Tibial artery (tissue), 4 donors: ENCODE results near the gene FBN3.

ENCODE experiments used
- DNase-seq, 2 donors: peaks; one replicate each; pipeline ENCODE4 v3.0.0-alpha.2; 2019
- H3K27ac ChIP-seq, 2 donors: fragments of 200-600 bp; sonication (generic) in 1 of 2; 1 replicate in 1 of 2; 2 replicates in 1 of 2; pipeline ENCODE4 v1.5.1; 2018 to 2019; ENCODE audit warnings: mild to moderate bottlenecking in 1 of 2
- H3K27me3 ChIP-seq, 2 donors: fragments of 200-600 bp; sonication (generic) in 1 of 2; one replicate each; pipeline versions ENCODE4 v1.5.1 to v1.6.0; 2016 to 2019
- H3K36me3 ChIP-seq, 3 donors: fragments of 200-600 bp; sonication (generic) in 2 of 3; one replicate each; pipeline ENCODE4 v1.5.1; 2016 to 2019; ENCODE audit warnings: mild to moderate bottlenecking in 2 of 3
- H3K4me1 ChIP-seq, 4 donors: fragments of 200-600 bp; sonication (generic) in 2 of 4; 1 replicate in 3 of 4; 2 replicates in 1 of 4; pipeline ENCODE4 v1.5.1; 2016 to 2019
- H3K4me3 ChIP-seq, 2 donors: fragments of 200-600 bp; sonication (generic) in 1 of 2; 1 replicate in 1 of 2; 2 replicates in 1 of 2; pipeline ENCODE4 v1.5.1; 2018 to 2019; ENCODE audit warnings: mild to moderate bottlenecking in 2 of 2
- H3K9me3 ChIP-seq, 3 donors: fragments of 200-600 bp; sonication (generic) in 1 of 3; one replicate each; pipeline ENCODE4 v1.5.1; 2016 to 2019
- CTCF ChIP-seq, 2 experiments: fragments of 200-600 bp in 1 of 2; fragments of 450-650 bp in 1 of 2; IDR thresholded peaks; one replicate each; pipeline ENCODE4 v1.5.1; 2017 to 2019; ENCODE audit warnings: antibody characterized with exemption in 2 of 2, mild to moderate bottlenecking in 1 of 2, moderate library complexity in 1 of 2
- intact Hi-C: fragments of 100-400 bp; cut with DNase I; formaldehyde crosslinking; loops from one replicate; pipeline ENCODE4 v1.15.0; 2023; ENCODE audit warnings: low total_unique reads

The FBN3 gene

GRCh38 chr19:8093740-8094139, 55.7 kb downstream of the FBN3 start:
- no peak overlapping the region for H3K4me3 ChIP-seq
- no peak for TF ChIP-seq CTCF (IDR thresholded peaks at IDR 0.05)
- DNase-seq, result no peak
- H3K4me1 ChIP-seq, result no peaks in the 10 kb centered on the region
- no peak overlapping the region for H3K27ac ChIP-seq
- intact Hi-C loops, result no loop called here
- H3K27me3 ChIP-seq, result peaks cover 0 to 5% of the 10 kb centered on the region in 2 donors
- peaks cover 0 to 12% (median 0%) of the 10 kb centered on the region in 3 donors for H3K36me3 ChIP-seq
- H3K9me3 ChIP-seq, result peaks cover 17 to 50% (median 38%) of the 10 kb centered on the region in 3 donors

GRCh38 chr19:8090950-8091349, 58.4 kb downstream of the FBN3 start:
- TF ChIP-seq CTCF (IDR thresholded peaks at IDR 0.05), result no peak
- Histone ChIP-seq H3K36me3 (peaks cover 0 to 10% (median 0%) of the 10 kb centered on the region in 3 donors), H3K27me3 (peaks cover 0 to 8% of the 10 kb centered on the region in 2 donors), H3K4me1 (no peaks in the 10 kb centered on the region), H3K27ac (no peak overlapping the region), H3K4me3 (no peak overlapping the region), H3K9me3 (peaks cover 14 to 35% (median 22%) of the 10 kb centered on the region in 3 donors)
- no peak for DNase-seq
- intact Hi-C loops, result no loop called here

GRCh38 chr19:8089664-8090601, 59.5 kb downstream of the FBN3 start:
- DNase-seq, result no peak
- no peak overlapping the region for H3K27ac ChIP-seq
- no peak for TF ChIP-seq CTCF (IDR thresholded peaks at IDR 0.05)
- peaks cover 0 to under 1% (median 0%) of the 10 kb centered on the region in 3 donors for H3K36me3 ChIP-seq
- intact Hi-C loops, result no loop called here
- H3K27me3 ChIP-seq, result peaks cover 0 to 12% of the 10 kb centered on the region in 2 donors
- H3K9me3 ChIP-seq, result peaks cover 4 to 25% (median 12%) of the 10 kb centered on the region in 3 donors
- H3K4me1 ChIP-seq, result no peaks in the 10 kb centered on the region
- no peak overlapping the region for H3K4me3 ChIP-seq

- no peaks in the 10 kb centered on the region for H3K36me3 ChIP-seq
- DNase-seq, result no peak
- intact Hi-C loops, result no loop called here
- no peak for TF ChIP-seq CTCF (IDR thresholded peaks at IDR 0.05)
- H3K4me3 ChIP-seq, result no peak overlapping the region
- H3K27ac ChIP-seq, result no peak overlapping the region
- H3K4me1 ChIP-seq, result no peaks in the 10 kb centered on the region
- H3K27me3 ChIP-seq, result peaks cover 0 to 12% of the 10 kb centered on the region in 2 donors
- H3K9me3 ChIP-seq, result peaks cover 1 to 15% (median 4%) of the 10 kb centered on the region in 3 donors
Measured at GRCh38 chr19:8088752-8089663, 60.4 kb downstream of the FBN3 start.

- Histone ChIP-seq H3K9me3 (peaks cover 0 to 11% (median 0%) of the 10 kb centered on the region in 3 donors), H3K27me3 (peaks cover 0 to 12% of the 10 kb centered on the region in 2 donors), H3K4me3 (no peak overlapping the region), H3K36me3 (no peaks in the 10 kb centered on the region), H3K27ac (no peak overlapping the region), H3K4me1 (no peaks in the 10 kb centered on the region)
- no peak for DNase-seq
- intact Hi-C loops, result no loop called here
- TF ChIP-seq CTCF (IDR thresholded peaks at IDR 0.05), result no peak
Measured at GRCh38 chr19:8087876-8088275, 61.5 kb downstream of the FBN3 start.
